IPS-11a (cell line): ENCODE results near the gene SNAP91.
"Not testable (repeated sequence)": the region's sequence is repeated elsewhere in the genome, so short reads cannot be mapped to it uniquely, and the experiment has no call there.

Experiments used
- H3K4me3 ChIP-seq: one replicate; pipeline ENCODE4 v1.5.1; 2013; ENCODE audit warnings: low read depth, low read length, control low read depth

Gene SNAP91, protein sequence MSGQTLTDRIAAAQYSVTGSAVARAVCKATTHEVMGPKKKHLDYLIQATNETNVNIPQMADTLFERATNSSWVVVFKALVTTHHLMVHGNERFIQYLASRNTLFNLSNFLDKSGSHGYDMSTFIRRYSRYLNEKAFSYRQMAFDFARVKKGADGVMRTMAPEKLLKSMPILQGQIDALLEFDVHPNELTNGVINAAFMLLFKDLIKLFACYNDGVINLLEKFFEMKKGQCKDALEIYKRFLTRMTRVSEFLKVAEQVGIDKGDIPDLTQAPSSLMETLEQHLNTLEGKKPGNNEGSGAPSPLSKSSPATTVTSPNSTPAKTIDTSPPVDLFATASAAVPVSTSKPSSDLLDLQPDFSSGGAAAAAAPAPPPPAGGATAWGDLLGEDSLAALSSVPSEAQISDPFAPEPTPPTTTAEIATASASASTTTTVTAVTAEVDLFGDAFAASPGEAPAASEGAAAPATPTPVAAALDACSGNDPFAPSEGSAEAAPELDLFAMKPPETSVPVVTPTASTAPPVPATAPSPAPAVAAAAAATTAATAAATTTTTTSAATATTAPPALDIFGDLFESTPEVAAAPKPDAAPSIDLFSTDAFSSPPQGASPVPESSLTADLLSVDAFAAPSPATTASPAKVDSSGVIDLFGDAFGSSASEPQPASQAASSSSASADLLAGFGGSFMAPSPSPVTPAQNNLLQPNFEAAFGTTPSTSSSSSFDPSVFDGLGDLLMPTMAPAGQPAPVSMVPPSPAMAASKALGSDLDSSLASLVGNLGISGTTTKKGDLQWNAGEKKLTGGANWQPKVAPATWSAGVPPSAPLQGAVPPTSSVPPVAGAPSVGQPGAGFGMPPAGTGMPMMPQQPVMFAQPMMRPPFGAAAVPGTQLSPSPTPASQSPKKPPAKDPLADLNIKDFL

GRCh38 chr6:83708970-83709747 lies at the start of gene SNAP91:
Gene SNAP91 (minus strand): TSS chr6:83709101. CDS start chr6:83707927, 1,174 bp downstream.
- peak within 1 kb of the TSS; percentile 63 for H3K4me3 ChIP-seq

DNA sequence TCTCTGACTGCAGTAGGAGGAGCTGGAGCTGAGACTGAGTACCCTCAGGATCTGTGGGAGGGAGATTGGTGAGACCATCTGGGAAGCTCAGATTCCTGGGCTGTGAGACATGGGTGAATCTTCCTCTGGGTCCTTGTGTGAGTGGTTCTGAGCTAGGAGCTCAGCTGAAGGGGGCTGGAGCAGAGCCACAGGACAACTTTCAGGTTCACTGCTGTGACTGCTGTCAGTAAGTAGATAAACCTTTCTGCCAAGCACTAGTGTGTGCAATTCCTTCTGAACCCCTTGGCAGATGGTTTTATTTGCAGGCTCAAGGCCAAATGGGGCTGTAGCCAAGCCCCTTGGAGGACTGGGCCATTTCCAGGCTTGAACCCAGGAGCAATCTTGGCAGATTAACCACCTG lies 49.6 kb upstream of the SNAP91 start:
- H3K4me3 ChIP-seq: no peak overlapping the region

DNA sequence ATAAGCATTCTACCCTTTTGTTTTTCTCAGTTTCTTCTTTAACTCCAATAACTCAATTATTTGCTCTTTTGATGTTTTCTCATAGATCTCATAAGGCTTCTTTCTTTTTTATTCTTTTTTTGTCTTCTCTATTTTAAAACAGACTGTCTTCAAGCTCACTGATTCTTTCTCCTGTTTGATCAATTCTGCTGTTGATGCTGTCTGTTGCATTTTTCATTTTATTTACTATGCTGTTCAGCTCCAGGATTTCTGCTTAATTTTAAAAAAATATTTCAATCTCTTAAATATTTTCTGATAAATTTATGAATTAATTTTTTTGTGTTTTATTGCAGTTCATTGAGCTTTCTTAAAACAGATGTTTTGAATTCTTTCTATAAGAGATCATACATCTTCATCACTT lies 48.1 kb upstream of the SNAP91 start:
- H3K4me3 ChIP-seq: no peak overlapping the region

GRCh38 chr6:83756565-83756964 lies 47.7 kb upstream of the SNAP91 start:
- no peak overlapping the region for H3K4me3 ChIP-seq

- not testable (repeated sequence) for H3K4me3 ChIP-seq
Measured at GRCh38 chr6:83752375-83752774, 43.5 kb upstream of the SNAP91 start.

- no peak overlapping the region for H3K4me3 ChIP-seq
Measured at GRCh38 chr6:83741089-83741488, 32.2 kb upstream of the SNAP91 start.

DNA sequence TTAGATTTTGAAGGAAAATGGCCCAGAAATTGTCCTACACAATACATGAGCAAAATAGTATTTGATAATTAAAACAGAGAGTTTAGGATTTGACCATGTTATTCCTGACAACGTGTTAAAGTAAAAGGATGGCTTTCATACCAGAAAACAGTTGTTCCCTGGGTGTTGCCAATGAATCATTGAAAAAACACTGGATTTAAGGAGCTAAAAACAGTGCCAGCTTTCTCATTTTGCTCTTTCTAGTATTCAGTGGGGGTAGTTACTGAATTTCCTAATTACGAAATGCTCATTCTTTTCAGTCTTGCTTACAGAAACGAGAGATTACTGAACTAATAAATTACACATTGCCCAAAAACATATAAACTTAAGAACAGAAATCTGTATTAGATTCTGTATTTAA lies 26.6 kb upstream of the SNAP91 start:
- H3K4me3 ChIP-seq: no peak overlapping the region

GRCh38 chr6:83729871-83730270 lies 21.0 kb upstream of the SNAP91 start:
- no peak overlapping the region for H3K4me3 ChIP-seq

GRCh38 chr6:83722876-83723275 lies 14.0 kb upstream of the SNAP91 start:
- no peak overlapping the region for H3K4me3 ChIP-seq

DNA sequence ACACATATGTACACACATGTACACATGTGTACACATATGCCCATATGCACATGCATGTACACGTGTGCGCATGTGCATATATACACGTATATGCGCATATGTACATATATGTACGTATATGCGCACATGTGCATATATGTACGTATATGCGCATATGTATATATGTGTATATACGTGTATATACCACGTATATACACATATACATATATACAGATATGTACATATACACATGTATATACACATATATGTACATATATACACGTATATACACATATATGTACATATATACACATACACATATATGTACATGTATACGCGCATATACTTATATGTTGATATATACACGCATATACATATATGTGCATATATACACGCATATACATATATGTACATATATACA lies 8.9 kb upstream of the SNAP91 start:
- no peak overlapping the region for H3K4me3 ChIP-seq

- no peak overlapping the region for H3K4me3 ChIP-seq
Measured at GRCh38 chr6:83711958-83712357, 3.1 kb upstream of the SNAP91 start.

- H3K4me3 ChIP-seq: peak overlapping the region; percentile 63
Measured at GRCh38 chr6:83709748-83710050, 798 bp upstream of the SNAP91 start.

DNA sequence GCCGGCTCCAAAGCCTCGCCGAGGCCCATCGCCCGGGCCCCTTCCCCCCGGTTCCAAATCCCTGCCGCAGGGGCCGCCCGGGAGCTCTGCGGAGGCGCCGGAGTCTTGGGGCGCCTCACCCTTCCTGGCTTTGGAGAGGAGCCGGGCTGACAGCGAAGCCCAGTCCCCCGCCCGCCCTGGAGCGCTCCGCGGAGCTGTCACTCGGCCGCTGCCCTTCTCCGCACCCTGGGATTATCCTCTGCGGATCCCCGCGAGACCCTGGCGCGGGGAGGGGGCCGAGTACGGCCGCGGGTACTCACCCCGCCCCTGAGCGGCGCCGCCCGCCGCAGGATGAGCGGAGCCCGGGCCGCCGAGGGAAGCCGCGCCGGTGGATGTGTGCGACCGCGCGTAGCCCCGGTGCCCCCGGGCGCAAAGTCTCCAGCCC lies 343 bp downstream of the SNAP91 start:
- H3K4me3 ChIP-seq: peak overlapping the region; percentile 63

GRCh38 chr6:83707829-83708545 lies 914 bp downstream of the SNAP91 start:
- H3K4me3 ChIP-seq: peak overlapping the region; percentile 63

- H3K4me3 ChIP-seq: no peak overlapping the region
Measured at GRCh38 chr6:83702749-83703148, 6.2 kb downstream of the SNAP91 start.

DNA sequence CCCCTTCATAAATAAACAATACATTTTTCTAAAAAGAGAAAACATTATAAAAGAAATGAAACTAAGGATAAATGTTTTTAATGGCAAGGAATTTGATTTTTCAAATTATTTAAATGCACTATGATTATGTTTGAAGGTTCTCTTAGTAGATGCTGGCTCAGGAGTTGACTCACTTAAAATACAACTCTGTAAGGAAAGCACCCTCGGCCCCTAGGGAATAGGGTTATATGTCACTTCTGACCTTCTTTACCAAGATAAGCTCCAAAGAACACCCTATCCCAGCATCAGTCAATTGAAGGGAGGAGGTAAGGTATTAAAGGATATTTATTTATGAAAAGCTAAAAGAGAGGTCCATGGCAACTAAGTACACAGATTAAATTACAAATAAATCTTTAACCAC lies 6.8 kb downstream of the SNAP91 start:
- no peak overlapping the region for H3K4me3 ChIP-seq

DNA sequence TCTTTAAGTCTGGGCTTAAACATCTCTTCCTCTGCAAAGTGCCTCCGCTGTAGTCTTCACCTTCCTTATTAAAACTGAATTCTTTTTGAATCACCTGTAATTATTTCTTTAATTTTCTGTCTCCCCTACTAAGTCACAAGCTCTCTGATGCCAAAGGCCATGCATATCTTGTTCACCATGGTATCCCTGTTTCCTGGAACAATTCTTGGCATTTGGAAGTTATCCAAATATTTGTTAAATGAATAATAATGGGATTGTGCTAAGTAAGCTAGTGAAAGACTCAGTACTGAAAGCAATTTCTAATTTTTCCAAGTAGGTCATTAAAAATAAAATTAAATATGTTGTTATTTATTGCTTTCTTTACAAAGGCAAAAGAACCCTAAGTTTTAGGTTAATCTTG lies 12.2 kb downstream of the SNAP91 start:
- no peak overlapping the region for H3K4me3 ChIP-seq

- no peak overlapping the region for H3K4me3 ChIP-seq
Measured at GRCh38 chr6:83685481-83685880, 23.4 kb downstream of the SNAP91 start.

- no peak overlapping the region for H3K4me3 ChIP-seq
Measured at GRCh38 chr6:83677791-83678190, 31.1 kb downstream of the SNAP91 start.

DNA sequence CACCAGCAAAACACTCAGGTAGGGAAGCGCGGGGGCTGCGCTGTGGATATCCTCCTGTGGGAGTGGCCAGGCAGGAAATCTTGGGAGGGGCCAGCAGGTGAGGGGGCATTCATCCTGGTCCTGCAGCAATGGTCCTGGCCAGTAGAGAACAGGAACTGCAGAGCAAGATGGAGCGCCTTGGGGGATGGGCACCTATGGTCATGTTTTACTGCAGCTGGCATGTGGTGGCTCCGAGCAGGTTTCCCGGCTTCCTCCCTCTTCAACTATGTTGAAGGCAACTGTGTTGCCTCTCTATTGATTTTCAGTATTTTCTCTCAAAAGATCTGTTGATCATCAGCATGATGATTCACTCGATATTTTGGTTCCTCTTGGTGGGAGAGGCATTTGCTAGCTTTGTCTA lies 70.9 kb downstream of the SNAP91 start:
- H3K4me3 ChIP-seq: no peak overlapping the region

DNA sequence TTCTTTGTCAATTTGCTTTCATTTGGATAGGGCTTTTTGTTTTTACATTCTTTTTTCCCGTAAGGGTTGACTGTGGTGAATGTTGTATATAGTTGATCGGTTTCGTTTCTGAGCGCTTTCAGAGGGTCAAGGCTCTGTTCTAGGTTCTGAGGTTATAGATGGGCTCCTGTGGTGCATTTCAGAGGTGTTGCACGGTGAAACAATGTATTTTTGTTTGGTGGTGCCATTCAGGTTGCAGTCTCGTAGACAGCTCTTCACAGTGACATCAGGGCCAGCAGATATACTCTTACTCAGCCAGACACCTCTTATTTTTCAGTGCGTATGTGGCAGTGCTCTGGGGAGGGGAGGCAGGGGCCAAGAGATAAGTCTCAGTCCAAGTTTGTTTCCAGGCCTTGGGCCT lies 72.1 kb downstream of the SNAP91 start:
- no peak overlapping the region for H3K4me3 ChIP-seq
